Neural cell (in vitro differentiated cells): Measurements from ENCODE around the gene PFDN6. TPM values are rescaled to one million over a fixed set of nuclear protein-coding genes. Genes with fewer than 3 reads are reported as not detected.
A peak's percentile ranks its signal among the peaks of the same experiment; 100 is the strongest.

ENCODE experiments used
- H2AFZ ChIP-seq: fragments of 200-600, 300-800 bp; sonication (generic), shearing (Covaris generic); 2 replicates; pipeline ENCODE4 v1.6.0; 2014; ENCODE audit warnings: low read depth, mild to moderate bottlenecking, antibody characterized with exemption, low read length, moderate library complexity
- H3F3A ChIP-seq: fragments of 200-600 bp; shearing (Covaris generic); 2 replicates; pipeline ENCODE4 v1.6.1; 2016; ENCODE audit warnings: mild to moderate bottlenecking, moderate library complexity, mixed read lengths, antibody characterized with exemption, low read length; ENCODE audit not compliant: insufficient read depth, poor library complexity, severe bottlenecking
- H3K27ac ChIP-seq: fragments of 200-600, 300-800 bp; sonication (generic), shearing (Covaris generic); 2 replicates; pipeline ENCODE4 v1.5.1; 2014; ENCODE audit warnings: mild to moderate bottlenecking, low read length, moderate library complexity
- H3K27me3 ChIP-seq: fragments of 300-800, 200-600 bp; sonication (generic), shearing (Covaris generic); 2 replicates; pipeline ENCODE4 v1.6.0; 2014; ENCODE audit warnings: mild to moderate bottlenecking, low read depth, low read length, moderate library complexity; ENCODE audit not compliant: insufficient read depth
- H3K36me3 ChIP-seq: fragments of 300-800, 200-600 bp; sonication (generic), shearing (Covaris generic); 2 replicates; pipeline ENCODE4 v1.5.1; 2014; ENCODE audit warnings: mild to moderate bottlenecking, antibody characterized with exemption, low read length, moderate library complexity; ENCODE audit not compliant: insufficient read depth
- H3K4me2 ChIP-seq: fragments of 300-800, 200-600 bp; sonication (generic), shearing (Covaris generic); 2 replicates; pipeline ENCODE4 v1.6.0; 2014; ENCODE audit warnings: mild to moderate bottlenecking, low read length
- H3K4me3 ChIP-seq: fragments of 300-800, 200-600 bp; sonication (generic), shearing (Covaris generic); 2 replicates; pipeline ENCODE4 v1.5.1; 2014; ENCODE audit warnings: mild to moderate bottlenecking, low read length, moderate library complexity
- H3K79me2 ChIP-seq: fragments of 200-600 bp; shearing (Covaris generic); replicated peaks from 2 replicates; pipeline ENCODE4 v1.6.0; 2014; ENCODE audit warnings: mild to moderate bottlenecking, low read length, moderate library complexity; ENCODE audit not compliant: insufficient read depth
- H3K9ac ChIP-seq: fragments of 300-800, 200-600 bp; sonication (generic), shearing (Covaris generic); 2 replicates; pipeline ENCODE4 v1.6.1; 2016; ENCODE audit warnings: mild to moderate bottlenecking, low read length, mixed read lengths
- H3K9me2 ChIP-seq: fragments of 200-600 bp; shearing (Covaris generic); 2 replicates; pipeline ENCODE4 v1.6.1; 2016; ENCODE audit warnings: mild to moderate bottlenecking, low read length, mixed read lengths; ENCODE audit not compliant: insufficient read depth
- H3K9me3 ChIP-seq: fragments of 200-600, 300-800 bp; sonication (generic), shearing (Covaris generic); 2 replicates; pipeline ENCODE4 v1.6.1; 2016; ENCODE audit warnings: mild to moderate bottlenecking, mixed run types, low read length, moderate library complexity, mixed read lengths
- H4K20me1 ChIP-seq: fragments of 200-600 bp; shearing (Covaris generic); 2 replicates; pipeline ENCODE4 v1.6.1; 2016; ENCODE audit warnings: mild to moderate bottlenecking, mixed run types; ENCODE audit not compliant: insufficient read depth
- CTCF ChIP-seq: fragments of 450-650 bp; IDR thresholded peaks from 2 replicates; pipeline ENCODE4 v1.5.1; 2014; ENCODE audit warnings: antibody characterized with exemption, mild to moderate bottlenecking, moderate library complexity; ENCODE audit not compliant: poor library complexity, severe bottlenecking
- EP300 ChIP-seq: fragments of 450-650 bp; conservative IDR thresholded peaks from 2 replicates; pipeline ENCODE4 v1.6.1; 2014; ENCODE audit warnings: antibody characterized with exemption, mild to moderate bottlenecking, moderate library complexity; ENCODE audit not compliant: poor library complexity, severe bottlenecking
- EZH2 ChIP-seq: fragments of 200-600, 300-800 bp; shearing (Covaris generic), sonication (generic); IDR thresholded peaks from 2 replicates; pipeline ENCODE4 v1.6.1; 2014; ENCODE audit warnings: antibody characterized with exemption, low read length, borderline replicate concordance, mild to moderate bottlenecking; ENCODE audit not compliant: insufficient read depth, poor library complexity, severe bottlenecking
- MXI1 ChIP-seq: fragments of 450-650 bp; conservative IDR thresholded peaks from 2 replicates; pipeline ENCODE4 v1.6.1; 2014; ENCODE audit warnings: antibody characterized with exemption, mild to moderate bottlenecking; ENCODE audit not compliant: poor library complexity, severe bottlenecking
- POLR2AphosphoS5 ChIP-seq: IDR thresholded peaks from 2 replicates; pipeline ENCODE4 v1.6.1; 2012
- RAD21 ChIP-seq: fragments of 450-650 bp; conservative IDR thresholded peaks from 2 replicates; pipeline ENCODE4 v1.6.1; 2014; ENCODE audit warnings: antibody characterized with exemption, mild to moderate bottlenecking, moderate library complexity
- REST ChIP-seq: IDR thresholded peaks from 2 replicates; pipeline ENCODE4 v1.6.1; 2012; ENCODE audit warnings: borderline replicate concordance
- SMC3 ChIP-seq: fragments of 450-650 bp; conservative IDR thresholded peaks from 2 replicates; pipeline ENCODE4 v1.6.1; 2014; ENCODE audit warnings: antibody characterized with exemption, mild to moderate bottlenecking, moderate library complexity; ENCODE audit not compliant: poor library complexity
- TAF1 ChIP-seq: IDR thresholded peaks from 2 replicates; pipeline ENCODE4 v1.6.1; 2012; ENCODE audit warnings: low read depth
- polyA plus RNA-seq: library from polyadenylated mRNA; depleted of rRNA; stranded (reverse); fragments of >200 nt; gene quantifications from 2 replicates; pipeline ENCODE4 v1.2.3, GENCODE V29; 2014

Gene PFDN6
- polyA plus RNA-seq, 1 donor from 2014 or later: 109 TPM

GRCh38 chr6:33272275-33273128 lies 16.9 kb upstream of the PFDN6 start:
- H3K9ac ChIP-seq: peak overlapping the region; percentile 86
- no peaks in the 10 kb centered on the region for H3K27me3 ChIP-seq
- no peaks in the 10 kb centered on the region for H3K36me3 ChIP-seq
- no peak overlapping the region for H2AFZ ChIP-seq
- no peaks in the 10 kb centered on the region for H3K9me3 ChIP-seq
- TF ChIP-seq EZH2: no peak
- no peak for TF ChIP-seq SMC3
- no peak for TF ChIP-seq POLR2AphosphoS5
- no peak for TF ChIP-seq EP300
- TF ChIP-seq REST: no peak
- peaks cover 19% of the 10 kb centered on the region for H3K79me2 ChIP-seq
- H3K4me3 ChIP-seq: peak overlapping the region; percentile 71
- no peaks in the 10 kb centered on the region for H4K20me1 ChIP-seq
- H3K4me2 ChIP-seq: peak overlapping the region; percentile 97
- no peaks in the 10 kb centered on the region for H3F3A ChIP-seq
- no peaks in the 10 kb centered on the region for H3K9me2 ChIP-seq
- peak overlapping the region; percentile 97 for H3K27ac ChIP-seq

- Histone ChIP-seq H3K4me2 (peak overlapping the region; percentile 97), H3K36me3 (no peaks in the 10 kb centered on the region), H3K4me3 (peak overlapping the region; percentile 71), H3K9me2 (no peaks in the 10 kb centered on the region), H3K27me3 (no peaks in the 10 kb centered on the region), H3K9ac (peak overlapping the region; percentile 86), H3K27ac (no peak overlapping the region), H3K9me3 (no peaks in the 10 kb centered on the region), H4K20me1 (no peaks in the 10 kb centered on the region), H2AFZ (no peak overlapping the region), H3F3A (no peaks in the 10 kb centered on the region), H3K79me2 (peaks cover 19% of the 10 kb centered on the region)
- no peak for TF ChIP-seq TAF1
- TF ChIP-seq EZH2: no peak
- no peak for TF ChIP-seq RAD21
- TF ChIP-seq EP300: no peak
- TF ChIP-seq SMC3: no peak
- TF ChIP-seq REST: no peak
- no peak for TF ChIP-seq POLR2AphosphoS5
- no peak for TF ChIP-seq MXI1
- no peak for TF ChIP-seq CTCF
These were observed 16.1 kb upstream of the PFDN6 start for GRCh38 chr6:33273129-33273923.
